Colonic mucosa (tissue), 4 donors: Measurements from ENCODE around the gene WDR62. TPM values are rescaled to one million over a fixed set of nuclear protein-coding genes. Genes with fewer than 3 reads are reported as not detected.

Experiments
- DNase-seq: peaks from one replicate; pipeline ENCODE4 v3.0.0-alpha.2; 2020
- H3K27ac ChIP-seq: fragments of 200-600 bp; one replicate; pipeline ENCODE4 v1.8.0; 2021
- H3K27me3 ChIP-seq: fragments of 200-600 bp; one replicate; pipeline ENCODE4 v1.8.0; 2021
- H3K36me3 ChIP-seq: fragments of 200-600 bp; one replicate; pipeline ENCODE4 v1.8.0; 2021
- H3K4me1 ChIP-seq: fragments of 200-600 bp; one replicate; pipeline ENCODE4 v1.8.0; 2021; ENCODE audit warnings: mild to moderate bottlenecking
- H3K4me3 ChIP-seq: fragments of 200-600 bp; one replicate; pipeline ENCODE4 v1.8.0; 2021
- H3K9ac ChIP-seq, 2 donors: one replicate each; pipeline ENCODE4 v1.7.0; 2013; ENCODE audit warnings: control low read depth in 2 of 2, low read depth in 2 of 2, low read length in 2 of 2
- H3K9me3 ChIP-seq: fragments of 200-600 bp; one replicate; pipeline ENCODE4 v1.8.0; 2021
- intact Hi-C: fragments of 100-400 bp; cut with DNase I; formaldehyde crosslinking; loops from one replicate; pipeline ENCODE4 v1.14.1; 2022
- total RNA-seq, 2 donors: library from RNA; stranded (reverse); fragmentation: NEBNext Ultra II Directional in 1 of 2; extraction: Animal tissue kit (Norgen Biotek cat#: 25700) in 1 of 2; gene quantifications; one replicate each; pipeline ENCODE4 v1.2.1, GENCODE V29; 2021
- TF ChIP-seq, protein P1 (sequence below): fragments of 200-600 bp; IDR thresholded peaks from one replicate; pipeline ENCODE4 v1.8.0; 2022; ENCODE audit warnings: antibody characterized with exemption, mild to moderate bottlenecking
- donor health status: healthy.
- donor health status: DM: no; HTN: no; CAD: no.
- donor health status: DM: no; HTN: no; CAD: no.

Gene WDR62
- total RNA-seq, 2 donors from 2014 or later = 2.1 to 13.1 TPM

DNA sequence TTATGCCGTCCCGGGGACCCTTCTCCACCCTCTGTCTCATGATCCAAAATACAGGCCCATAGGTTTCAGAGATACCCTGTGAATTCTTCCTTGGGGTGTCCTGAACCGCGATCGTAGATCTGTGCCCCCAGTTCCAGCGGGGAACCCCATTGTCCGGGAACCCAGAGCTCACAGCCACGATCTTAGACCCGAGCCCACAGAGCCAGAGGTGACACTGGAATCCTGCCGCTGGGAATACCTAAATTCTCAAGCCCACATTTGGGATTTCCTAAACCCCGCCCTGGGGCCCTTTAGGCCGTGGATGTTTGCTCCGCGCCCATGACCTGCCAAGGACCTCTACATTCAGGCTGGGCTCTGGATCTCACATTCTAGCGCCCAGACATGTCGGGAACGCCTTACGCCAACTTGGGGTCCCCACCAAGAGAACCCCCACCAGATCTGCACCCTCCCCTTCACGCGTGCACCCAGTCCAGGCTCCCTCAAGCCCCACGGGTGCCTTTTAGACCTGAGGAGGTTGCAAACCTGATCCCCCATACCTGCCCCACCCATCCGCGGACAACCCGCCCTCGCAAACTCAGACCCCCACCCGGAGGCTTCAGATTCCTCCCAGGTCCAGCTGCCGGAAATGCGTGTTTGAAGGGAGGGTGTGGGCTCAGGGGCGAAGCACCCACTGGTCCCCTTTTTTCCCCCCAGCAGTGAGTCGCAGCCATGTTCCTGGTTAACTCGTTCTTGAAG is 85.8 kb downstream of the WDR62 start:
- no peaks in the 10 kb centered on the region for H3K27me3 ChIP-seq
- H3K9me3 ChIP-seq = no peaks in the 10 kb centered on the region
- peak overlapping the region; percentile 99 to 100 for H3K9ac ChIP-seq
- peaks cover 3% of the 10 kb centered on the region for H3K4me1 ChIP-seq
- TF ChIP-seq, protein P1, sequence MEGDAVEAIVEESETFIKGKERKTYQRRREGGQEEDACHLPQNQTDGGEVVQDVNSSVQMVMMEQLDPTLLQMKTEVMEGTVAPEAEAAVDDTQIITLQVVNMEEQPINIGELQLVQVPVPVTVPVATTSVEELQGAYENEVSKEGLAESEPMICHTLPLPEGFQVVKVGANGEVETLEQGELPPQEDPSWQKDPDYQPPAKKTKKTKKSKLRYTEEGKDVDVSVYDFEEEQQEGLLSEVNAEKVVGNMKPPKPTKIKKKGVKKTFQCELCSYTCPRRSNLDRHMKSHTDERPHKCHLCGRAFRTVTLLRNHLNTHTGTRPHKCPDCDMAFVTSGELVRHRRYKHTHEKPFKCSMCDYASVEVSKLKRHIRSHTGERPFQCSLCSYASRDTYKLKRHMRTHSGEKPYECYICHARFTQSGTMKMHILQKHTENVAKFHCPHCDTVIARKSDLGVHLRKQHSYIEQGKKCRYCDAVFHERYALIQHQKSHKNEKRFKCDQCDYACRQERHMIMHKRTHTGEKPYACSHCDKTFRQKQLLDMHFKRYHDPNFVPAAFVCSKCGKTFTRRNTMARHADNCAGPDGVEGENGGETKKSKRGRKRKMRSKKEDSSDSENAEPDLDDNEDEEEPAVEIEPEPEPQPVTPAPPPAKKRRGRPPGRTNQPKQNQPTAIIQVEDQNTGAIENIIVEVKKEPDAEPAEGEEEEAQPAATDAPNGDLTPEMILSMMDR = no peak
- peak overlapping the region; percentile 96 for H3K27ac ChIP-seq
- H3K36me3 ChIP-seq = no peaks in the 10 kb centered on the region
- peak overlapping the region; percentile 64 for H3K4me3 ChIP-seq
- intact Hi-C loops = no loop called here
- DNase-seq = peak; percentile 57

- DNase-seq = peak; percentile 95
- Histone ChIP-seq H3K27me3 (no peaks in the 10 kb centered on the region), H3K9ac (peak overlapping the region in 1 of 2 donors; percentile 99), H3K36me3 (peaks cover 7% of the 10 kb centered on the region), H3K27ac (peak overlapping the region; percentile 96), H3K9me3 (no peaks in the 10 kb centered on the region), H3K4me3 (peak overlapping the region; percentile 64), H3K4me1 (peaks cover under 1% of the 10 kb centered on the region)
- TF ChIP-seq, protein P1 = no peak
- intact Hi-C loops = no loop called here
Observed at GRCh38 chr19:36141039-36141927, 86.6 kb downstream of the WDR62 start.

GRCh38 chr19:36142046-36142445 is 87.3 kb downstream of the WDR62 start:
- Histone ChIP-seq H3K27ac (no peak overlapping the region), H3K4me3 (no peak overlapping the region), H3K27me3 (no peaks in the 10 kb centered on the region), H3K9ac (no peak overlapping the region), H3K4me1 (no peaks in the 10 kb centered on the region), H3K36me3 (peaks cover 10% of the 10 kb centered on the region), H3K9me3 (no peaks in the 10 kb centered on the region)
- TF ChIP-seq, protein P1 = no peak
- DNase-seq = no peak
- intact Hi-C loops = no loop called here

DNA sequence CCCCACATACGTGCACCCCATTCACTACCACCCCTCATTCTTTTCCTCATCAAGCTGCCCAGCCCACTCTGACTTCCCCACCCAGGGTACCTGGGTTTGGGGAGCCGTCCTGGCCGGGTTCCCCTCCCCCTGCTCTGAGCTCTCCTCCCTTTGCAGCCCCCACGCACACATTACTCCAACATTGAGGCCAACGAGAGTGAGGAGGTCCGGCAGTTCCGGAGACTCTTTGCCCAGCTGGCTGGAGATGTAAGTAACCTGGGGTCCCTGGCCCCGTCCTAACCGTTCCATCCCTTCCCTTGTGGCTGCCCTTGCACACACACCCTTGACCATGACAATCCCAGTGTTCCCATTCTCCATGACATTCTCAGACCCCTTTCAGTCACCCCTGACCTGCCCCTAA is 87.8 kb downstream of the WDR62 start:
- Histone ChIP-seq H3K9me3 (no peaks in the 10 kb centered on the region), H3K36me3 (peaks cover 10% of the 10 kb centered on the region), H3K4me3 (no peak overlapping the region), H3K27me3 (no peaks in the 10 kb centered on the region), H3K27ac (no peak overlapping the region), H3K4me1 (no peaks in the 10 kb centered on the region), H3K9ac (no peak overlapping the region)
- intact Hi-C loops = no loop called here
- DNase-seq = no peak
- TF ChIP-seq, protein P1 = no peak

GRCh38 chr19:36144624-36145023 is 89.9 kb downstream of the WDR62 start:
- H3K36me3 ChIP-seq = peaks cover 10% of the 10 kb centered on the region
- DNase-seq = no peak
- TF ChIP-seq, protein P1 = no peak

More at GRCh38 chr19:36144624-36145023, 89.9 kb downstream of the WDR62 start:
- no peak overlapping the region for H3K27ac ChIP-seq
- no peaks in the 10 kb centered on the region for H3K4me1 ChIP-seq
- intact Hi-C loops = no loop called here
- no peaks in the 10 kb centered on the region for H3K9me3 ChIP-seq
- H3K27me3 ChIP-seq = no peaks in the 10 kb centered on the region
- H3K9ac ChIP-seq = no peak overlapping the region
- H3K4me3 ChIP-seq = no peak overlapping the region
